HG02763 (cell line): ENCODE results near the gene PEX5L.

ENCODE experiments used
- ATAC-seq: cut with Tn5 transposase; IDR thresholded peaks from one replicate; pipeline ENCODE4 v1.9.1; 2021; ENCODE audit warnings: mild to moderate bottlenecking, moderate library complexity; ENCODE audit not compliant: unreplicated experiment

The PEX5L gene

DNA sequence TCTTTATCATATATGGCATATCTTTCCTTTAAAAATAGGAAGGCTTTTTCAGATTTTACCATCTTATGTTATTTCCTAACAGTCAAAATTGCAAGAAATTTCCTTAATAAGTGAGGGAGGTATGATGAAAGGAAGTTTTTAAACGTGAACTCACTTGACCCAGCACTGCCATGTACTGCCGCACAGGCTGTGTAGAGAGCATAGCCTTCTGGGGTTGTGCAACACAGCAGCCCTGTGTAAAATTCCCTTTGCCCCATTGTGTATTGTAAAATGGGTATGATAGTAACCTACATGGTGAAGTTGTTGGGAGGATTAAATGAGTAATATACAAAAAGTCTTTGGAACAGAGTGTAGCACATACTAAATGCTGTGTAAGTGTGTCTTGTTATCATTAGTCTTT is 78.6 kb downstream of the PEX5L start:
- ATAC-seq, result no peak

DNA sequence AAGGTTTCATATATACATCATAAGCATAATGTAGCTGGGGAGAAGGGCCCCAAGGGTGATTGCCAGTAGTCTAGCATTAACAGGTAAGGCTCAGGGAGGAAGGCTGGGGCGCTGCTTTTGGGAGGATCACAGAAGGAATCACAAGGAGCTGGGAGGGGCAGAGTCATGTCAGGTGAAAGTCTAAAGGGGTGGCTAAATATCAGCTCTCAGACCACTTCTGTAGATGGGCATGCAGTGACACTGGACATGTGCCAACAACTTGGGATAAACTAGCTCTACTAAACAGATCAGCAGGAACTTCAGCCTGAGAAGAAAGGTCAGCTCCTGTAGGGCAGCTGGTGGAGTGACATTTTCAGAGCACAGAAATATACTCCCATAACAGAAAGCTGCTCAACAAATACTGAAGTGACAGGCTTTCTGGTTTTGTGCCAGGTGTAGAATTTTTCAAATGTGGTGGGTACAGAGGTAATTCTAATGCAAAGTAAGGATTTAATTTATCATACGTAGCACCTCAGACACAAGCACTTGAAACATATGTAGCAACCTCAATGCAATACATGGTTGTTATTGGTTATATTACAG is 79.4 kb downstream of the PEX5L start:
- no peak for ATAC-seq

DNA sequence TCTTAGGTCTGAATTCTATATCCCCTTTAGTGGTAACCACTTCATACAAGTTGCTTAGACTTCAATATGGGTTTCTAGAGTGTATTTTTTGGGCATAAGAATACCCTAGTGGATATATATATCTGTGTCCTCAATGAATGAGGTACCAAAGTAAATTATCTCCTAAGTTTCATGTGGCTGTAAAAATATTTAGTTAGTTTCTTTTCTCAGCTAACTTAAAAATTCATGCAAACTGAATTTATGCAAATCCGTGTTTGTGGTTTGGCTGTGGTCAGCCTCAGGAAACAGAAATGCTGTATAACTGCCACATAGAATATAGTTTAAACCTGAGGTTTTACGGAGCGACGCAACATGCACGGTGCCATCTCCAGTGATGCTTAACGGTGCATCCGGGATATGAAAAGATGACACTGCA is 80.3 kb downstream of the PEX5L start:
- peak; percentile 87 for ATAC-seq

DNA sequence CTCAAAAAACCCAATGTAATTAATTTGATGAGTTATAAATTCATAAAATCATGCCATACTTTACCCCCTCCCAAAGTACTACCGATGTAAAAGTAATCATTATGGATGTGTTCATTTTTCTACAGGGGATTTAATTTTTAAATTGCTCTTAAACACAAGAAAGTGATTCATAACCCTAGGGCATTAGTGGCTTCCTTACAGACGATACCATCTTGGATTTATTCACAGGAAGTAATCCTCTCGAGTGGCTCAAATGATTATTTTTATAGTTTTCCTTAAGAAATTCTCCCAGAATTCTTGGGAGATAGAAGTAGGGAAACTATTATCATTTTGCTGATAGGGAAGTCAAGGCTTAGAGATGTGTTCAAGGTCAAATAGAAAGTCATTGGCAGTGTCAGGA is 80.9 kb downstream of the PEX5L start:
- no peak for ATAC-seq

DNA sequence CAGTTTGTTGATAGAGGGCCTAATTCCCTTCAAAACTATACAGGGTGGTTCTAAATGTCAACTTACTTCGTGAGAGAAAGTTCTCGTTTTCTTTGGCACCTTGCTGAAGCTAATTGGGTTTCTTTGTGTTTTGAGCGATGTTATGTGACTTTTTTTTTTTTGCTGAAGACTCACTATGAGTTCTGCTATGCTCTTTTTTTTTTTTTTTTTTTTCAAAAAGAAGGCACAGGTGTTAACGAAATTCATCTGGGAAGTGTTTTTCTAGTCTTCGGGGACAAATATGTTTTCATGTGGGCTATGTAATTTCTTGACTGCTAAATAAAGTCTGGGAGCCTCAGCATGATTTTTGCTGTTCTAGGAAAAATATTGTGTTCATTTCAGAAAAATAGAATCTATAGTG is 81.5 kb downstream of the PEX5L start:
- ATAC-seq, result no peak

DNA sequence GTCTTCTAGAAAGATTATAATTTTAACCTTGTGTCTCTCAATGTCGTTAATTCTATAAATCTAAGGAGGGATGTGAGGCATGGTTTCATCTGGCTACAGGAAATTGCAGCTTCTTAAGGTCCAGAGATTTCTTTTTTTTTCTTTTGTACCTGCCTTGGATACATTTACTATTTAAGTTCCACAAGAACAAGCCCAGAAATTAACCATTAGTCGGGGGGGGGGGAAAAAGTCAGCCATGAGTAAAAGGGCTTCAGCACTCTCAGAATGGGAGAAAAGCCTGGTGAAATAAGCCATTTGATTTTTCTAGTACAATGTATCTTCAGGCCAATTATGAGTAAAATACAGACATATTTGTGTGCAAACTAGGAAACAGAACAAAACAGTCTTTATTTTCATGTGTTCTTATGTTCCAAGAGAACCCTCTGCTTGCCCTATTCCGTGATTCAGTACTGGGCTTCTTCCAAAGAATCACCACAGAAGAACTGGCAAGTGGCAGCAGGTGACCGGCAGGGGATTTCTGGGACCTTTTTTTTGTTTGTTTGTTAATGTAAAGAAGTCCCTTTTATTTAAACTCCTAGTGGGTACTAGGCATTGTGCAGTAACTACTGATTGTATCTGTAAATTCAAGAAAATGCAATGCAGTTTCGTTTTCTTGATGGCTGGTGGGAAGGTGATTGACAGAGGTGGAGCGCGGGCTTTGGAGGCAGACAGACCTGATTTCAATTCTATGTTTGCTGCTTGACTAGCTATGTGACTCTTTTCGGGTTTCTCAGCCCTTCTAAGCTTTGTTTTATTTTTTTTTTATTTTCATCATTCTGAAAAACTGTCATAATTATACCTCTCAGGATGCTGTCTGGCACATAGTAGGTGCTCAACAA is 82.5 kb downstream of the PEX5L start:
- ATAC-seq, result no peak

DNA sequence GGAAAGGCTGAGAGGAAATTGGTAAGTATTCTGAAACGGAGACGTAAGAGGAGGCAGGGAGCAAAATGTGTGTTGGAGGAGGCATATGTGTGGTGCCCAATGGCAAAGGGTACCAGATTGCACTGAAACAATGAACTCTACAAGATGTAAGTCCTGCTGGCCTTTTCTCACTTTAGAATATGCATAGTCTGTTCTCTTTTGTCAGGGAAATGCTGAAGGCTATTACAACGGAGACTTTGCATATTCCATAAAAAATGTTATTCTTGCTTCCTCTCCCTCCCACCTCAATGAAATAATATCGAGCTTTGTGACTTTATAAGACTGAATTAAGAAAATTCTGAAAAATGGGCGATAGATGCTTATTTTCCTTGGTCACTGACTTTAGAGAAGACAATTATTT is 85.9 kb downstream of the PEX5L start:
- ATAC-seq, result no peak

DNA sequence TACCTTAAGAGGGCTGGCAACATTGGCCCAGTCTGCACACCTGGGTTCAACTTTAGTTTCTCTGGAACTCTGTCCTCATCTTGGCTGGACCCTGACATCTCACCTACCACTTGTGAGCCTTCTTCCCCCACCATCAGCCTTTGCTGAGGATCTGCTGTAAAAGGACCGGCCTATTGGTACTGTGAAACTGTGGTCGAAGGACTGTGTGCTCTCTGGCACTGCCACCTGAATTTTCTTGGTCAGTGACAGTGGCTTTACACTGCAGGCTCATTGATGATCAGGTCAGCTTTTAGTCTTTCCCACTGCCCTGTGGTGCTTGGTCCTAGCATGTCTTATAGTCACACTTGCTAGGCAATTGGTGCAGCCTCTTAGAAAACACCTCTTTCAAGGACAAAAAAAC is 86.9 kb downstream of the PEX5L start:
- peak; percentile 28 for ATAC-seq

DNA sequence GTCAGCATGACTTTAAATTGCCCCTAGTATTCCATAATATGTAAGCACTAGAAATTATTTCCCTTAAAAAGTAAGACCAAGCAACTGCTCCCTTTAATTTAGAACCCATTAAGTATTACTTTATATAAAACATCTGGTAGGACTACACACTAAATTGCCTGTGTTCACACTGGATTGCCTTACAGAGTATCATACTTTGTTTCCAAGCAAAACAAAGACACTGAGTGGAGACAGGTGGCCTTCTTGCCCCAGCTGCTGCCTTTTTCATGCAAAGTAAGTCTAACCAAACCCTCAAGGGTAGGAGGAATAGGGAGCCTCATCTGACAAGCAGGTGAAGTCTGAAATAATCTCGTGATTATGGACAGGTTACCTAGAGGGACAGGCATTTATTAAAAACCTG is 87.3 kb downstream of the PEX5L start:
- peak; percentile 97 for ATAC-seq

DNA sequence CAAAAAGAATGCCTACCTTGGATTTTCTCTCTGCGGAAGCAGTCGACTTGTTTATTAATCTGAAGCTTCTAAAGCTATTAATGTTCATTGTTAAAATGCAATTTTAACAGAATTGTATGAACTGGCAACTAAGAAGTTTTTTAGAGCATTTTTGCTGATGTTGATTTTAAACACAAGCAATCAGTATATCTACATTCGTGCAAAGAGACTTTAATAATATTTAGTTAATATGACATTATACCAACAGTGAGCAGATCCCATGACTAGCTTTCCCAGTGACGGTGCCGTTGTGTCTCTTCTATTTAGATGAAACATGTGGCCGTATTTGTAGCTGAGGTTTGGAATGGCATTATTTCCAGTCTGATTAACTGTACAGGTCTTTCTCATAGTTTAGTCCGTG is 88.0 kb downstream of the PEX5L start:
- ATAC-seq, result no peak

DNA sequence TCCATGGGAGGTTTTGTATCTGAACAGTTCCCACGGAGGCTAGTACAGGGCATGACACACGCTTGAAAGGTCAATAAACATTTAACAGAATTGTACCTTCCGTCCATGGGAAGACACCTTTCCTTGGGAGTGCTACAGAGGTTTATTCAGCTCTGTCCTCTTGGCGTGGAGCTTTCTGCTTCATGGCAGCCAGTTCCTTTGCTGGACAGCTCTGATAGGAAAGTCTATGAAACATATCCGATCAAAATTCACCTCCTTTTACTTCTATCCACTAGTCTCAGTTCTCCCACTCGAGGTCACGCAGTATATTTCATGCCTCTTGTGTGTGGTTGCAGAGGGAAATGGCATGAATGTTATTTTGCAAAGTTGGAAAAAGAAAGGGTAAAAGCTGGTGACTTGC is 91.2 kb downstream of the PEX5L start:
- ATAC-seq, result no peak

DNA sequence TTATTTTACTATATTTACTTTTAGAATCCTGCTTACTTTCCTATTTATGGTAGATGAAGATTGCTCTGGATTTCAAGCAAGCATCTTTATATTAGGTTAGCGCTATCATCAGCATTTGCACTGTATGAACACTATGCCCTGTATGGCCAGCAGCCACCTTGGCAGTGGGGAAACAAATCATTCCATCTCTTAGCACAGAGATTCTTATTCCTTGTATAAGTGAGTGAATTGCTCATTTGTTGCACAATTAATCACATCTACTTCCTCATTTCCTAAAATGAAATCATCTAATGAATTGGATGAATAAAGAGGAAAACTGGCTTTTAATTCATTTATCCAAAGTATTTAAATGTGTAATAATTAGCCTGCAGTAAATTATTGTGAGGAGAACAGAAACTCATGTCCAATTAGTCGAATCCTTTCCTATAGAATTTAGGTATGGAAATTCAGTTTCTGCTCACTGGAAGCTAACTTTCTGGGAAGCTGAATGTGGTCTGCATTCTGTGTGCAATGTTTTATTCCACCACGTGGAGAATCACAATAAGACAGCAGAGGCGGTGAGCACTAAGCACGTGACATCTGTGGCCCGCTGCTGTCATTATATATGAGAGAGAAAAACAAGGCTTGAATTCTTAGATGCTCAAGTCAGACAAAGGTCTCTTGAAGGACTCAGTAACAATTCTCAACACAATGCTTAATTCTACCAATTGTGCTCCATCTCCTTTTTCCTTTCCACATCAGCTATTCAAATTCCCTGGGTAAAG is 93.4 kb downstream of the PEX5L start:
- ATAC-seq, result no peak

DNA sequence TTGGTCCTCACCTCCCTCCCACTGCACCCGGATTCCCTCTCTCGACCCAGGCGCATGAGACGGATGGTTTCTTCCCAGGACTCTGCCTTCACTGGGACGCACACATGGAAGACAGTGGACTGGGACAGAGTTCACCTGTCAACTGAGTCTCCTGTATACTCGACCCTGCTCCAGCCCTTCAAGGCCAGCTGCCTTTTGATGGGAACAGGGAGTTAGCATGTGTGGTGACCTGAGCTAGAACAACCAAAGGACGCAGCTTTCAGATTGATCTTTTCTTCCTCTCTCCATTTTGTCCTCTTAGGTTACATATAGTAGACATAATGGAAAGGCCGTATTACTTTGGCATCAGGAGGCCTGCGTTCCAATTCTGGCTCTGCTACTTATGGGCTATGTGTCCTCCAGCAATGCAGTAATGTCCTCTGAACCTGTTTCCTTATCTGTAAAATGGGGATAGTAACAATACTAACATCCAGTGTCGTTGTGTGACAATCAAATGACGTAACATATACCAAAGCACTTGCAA is 94.1 kb downstream of the PEX5L start:
- ATAC-seq, result peak; percentile 36

DNA sequence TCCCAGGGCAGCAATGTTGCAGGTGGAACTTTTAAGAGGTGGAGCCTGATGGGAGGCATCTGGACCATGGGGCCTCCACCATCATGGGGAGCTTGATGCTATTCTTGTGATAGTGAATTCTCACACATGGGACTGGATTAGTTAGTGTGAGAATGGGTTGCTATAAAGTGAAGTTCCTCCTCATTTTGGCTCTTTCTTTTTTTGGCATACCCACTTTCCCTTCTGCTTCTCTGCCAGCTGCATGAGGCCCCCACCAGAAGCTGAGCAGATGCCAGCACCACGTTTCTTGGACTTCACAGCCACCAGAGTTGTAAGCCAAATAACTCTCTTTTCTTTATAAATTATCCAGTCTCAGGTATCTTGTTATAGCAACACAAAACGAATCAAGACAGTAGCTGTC is 101.0 kb downstream of the PEX5L start:
- no peak for ATAC-seq

DNA sequence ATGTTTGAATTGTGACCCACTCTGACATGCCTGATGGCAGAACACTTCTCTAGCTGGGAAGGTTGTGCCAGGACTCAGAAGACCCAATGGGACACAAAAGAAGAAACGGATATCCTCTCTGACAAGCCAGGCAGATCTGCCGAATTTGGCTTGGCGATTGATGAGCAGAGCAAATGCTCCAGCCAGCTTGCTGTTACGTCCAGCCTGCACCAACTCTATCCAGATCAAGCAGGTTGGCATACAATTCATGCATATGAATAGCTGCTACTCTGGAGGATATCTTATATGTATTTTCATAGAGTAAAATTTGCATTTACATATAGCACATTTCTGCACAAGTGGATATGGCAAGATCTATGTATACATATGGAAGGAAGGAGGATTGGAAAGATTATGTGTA is 102.8 kb downstream of the PEX5L start:
- ATAC-seq, result no peak

DNA sequence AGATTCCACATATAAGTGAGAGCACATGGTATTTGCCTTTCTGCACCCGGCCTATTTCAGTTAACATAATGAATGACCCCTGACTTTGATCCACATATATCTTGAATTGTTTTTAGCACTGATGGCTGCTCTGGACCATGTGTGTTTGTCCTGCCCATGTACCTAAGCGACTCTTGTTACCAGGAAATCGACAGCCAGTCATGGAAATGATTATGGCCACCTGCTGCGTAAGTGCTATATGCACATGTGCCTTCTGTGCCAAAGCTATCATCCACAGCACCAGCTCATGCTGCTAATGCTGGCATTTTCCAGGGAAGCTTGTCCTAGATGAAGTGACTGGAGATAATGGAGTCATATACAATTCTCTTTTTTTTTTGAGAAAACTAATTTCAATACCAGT is 103.7 kb downstream of the PEX5L start:
- no peak for ATAC-seq

DNA sequence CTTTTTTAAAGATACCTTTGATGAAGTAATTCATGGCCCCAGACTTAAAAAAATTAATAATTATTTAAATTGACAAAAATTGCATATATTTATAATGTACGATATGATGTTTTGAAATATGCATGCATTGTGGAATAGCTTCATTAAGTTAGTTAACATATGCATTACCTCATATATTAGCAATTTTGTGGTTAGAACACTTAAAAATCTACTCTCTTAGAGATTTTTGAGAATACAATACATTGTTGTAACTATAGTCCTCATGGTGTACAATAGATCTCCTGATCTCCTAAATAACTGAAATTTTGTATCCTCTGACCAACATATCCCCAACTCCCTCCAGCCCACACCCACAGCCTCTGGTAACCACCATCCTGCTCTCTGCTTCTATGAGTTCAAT is 104.1 kb downstream of the PEX5L start:
- no peak for ATAC-seq

DNA sequence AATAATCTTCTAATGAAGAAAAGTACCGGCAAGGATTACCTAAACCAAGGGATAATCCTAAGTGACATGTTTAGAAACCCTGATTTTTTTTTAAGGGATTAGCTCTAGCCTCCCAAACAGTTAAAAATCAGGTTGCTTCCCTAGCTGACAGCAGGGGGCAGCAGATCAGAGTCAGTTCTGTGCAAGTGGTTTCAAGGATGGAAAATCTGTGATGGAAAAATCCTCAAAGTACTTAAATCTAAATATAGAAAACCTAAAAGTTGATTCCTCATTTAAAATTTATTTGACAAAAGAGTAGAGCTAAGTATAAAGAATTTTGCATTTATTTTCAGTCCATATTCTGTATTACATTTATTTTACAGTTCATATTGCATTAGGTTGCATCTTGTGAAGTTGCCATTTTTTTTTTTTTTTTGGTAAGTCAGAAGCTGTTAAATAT is 107.6 kb downstream of the PEX5L start:
- ATAC-seq, result no peak

DNA sequence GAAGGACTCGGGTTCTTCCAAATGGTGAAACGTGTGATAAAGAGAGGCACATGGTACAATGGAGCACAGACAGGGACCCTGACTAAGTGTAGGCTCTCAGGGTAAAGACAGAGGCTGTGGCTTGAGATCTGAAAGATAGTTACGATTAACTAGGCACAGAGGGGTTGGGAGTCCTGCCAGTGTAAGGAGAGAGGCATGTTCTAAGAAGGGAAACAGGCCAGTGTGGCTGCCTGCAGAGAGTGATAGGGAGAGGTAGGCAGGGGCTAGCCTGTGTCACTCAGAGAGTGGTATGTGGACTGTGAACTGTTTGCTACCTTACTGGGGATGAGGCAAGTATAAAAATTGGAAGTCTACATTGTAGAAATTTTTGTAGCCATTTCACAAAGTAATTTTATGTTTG is 109.5 kb downstream of the PEX5L start:
- no peak for ATAC-seq

DNA sequence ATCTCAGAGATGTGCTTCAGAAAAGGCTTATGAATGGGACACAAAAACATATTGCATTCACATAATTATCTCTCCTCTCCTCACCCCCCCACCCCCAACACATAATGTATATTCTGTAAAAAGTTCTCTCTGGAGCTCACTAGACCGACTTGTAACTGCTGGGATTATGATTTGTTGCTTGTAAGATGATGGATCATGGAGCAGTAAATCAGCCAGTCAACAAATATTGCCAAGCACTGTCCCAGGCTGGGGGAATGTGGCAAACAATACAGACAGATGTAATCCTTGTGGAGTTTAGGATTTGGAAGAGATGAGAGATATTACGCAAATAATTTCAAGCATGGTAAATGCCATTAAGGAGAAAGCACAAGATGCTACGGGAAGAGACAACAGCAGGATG is 114.8 kb downstream of the PEX5L start:
- no peak for ATAC-seq

DNA sequence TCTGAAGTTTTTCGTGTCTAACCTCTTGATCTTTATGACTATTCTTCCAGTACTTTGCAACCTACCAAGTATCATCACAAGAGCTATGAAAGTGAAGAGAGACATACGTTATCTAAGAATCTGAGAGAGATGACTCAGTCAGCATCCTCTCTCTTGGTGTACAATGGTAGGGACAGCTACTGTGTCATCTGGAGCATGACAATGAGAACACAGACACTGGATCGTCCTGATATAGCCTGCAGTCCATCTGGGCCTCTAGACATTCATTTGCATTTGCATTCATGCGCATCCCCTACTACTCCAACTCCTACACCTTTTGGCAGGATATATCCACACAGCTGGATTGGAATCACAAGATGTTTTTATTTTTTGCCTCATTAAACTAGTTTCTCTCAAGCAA is 115.2 kb downstream of the PEX5L start:
- peak; percentile 91 for ATAC-seq
